Measurements from ENCODE around the gene GPR39.

Gene GPR39

DNA sequence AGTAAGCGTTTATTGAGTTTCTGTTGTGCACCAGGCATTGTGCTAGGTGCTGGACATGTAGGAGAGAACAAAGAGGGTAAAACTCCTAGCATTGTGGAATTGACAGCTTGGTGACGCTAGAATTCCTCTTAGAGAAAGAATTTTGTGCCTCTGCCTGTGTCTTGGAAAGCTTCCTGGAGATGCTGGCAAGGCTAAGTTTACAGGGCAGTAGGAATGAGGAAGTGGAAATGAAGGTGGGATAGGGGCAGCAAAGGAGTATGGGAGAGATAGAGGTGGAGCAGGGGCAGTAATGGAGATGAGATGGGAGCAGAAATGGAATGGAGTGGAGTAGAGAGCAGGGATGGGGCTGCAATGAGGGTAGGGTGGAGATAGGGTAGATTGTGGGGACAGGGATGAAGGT is 29.8 kb downstream of the GPR39 start:
- no peak overlapping the region for H3K27ac Mint-ChIP-seq
- peaks cover 3% of the 10 kb centered on the region for H3K9me3 Mint-ChIP-seq
- H3K4me3 Mint-ChIP-seq = no peak overlapping the region
- no peaks in the 10 kb centered on the region for H3K4me1 Mint-ChIP-seq
- no peaks in the 10 kb centered on the region for H3K27me3 Mint-ChIP-seq
- no peaks in the 10 kb centered on the region for H3K36me3 Mint-ChIP-seq (ENCODE audit: low read depth)
- no peak for ATAC-seq
- no peak for DNase-seq

DNA sequence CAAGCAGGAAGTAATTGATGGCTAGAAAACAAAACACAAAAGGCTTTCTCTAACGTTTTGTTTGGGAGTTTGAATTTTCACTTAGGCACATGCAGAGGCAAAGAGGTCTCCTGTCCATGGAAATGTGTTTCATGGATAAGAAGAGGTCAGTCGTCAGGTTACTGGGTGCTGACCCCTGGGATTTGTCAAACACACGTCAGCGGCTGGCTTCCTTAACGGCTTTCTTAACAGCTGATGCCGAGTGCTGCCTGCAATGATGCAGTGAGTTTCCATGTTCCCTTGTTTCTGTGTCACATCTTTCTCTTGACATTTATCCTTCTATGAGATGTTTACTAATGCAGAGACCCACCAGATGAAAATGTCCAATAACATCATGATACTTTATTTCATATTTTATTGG is 31.7 kb downstream of the GPR39 start:
- peaks cover 12% of the 10 kb centered on the region for H3K9me3 Mint-ChIP-seq
- H3K27me3 Mint-ChIP-seq = no peaks in the 10 kb centered on the region
- no peak for DNase-seq
- no peak overlapping the region for H3K27ac Mint-ChIP-seq
- H3K4me1 Mint-ChIP-seq = no peaks in the 10 kb centered on the region
- H3K36me3 Mint-ChIP-seq (ENCODE audit: low read depth) = no peaks in the 10 kb centered on the region
- no peak for ATAC-seq
- no peak overlapping the region for H3K4me3 Mint-ChIP-seq

DNA sequence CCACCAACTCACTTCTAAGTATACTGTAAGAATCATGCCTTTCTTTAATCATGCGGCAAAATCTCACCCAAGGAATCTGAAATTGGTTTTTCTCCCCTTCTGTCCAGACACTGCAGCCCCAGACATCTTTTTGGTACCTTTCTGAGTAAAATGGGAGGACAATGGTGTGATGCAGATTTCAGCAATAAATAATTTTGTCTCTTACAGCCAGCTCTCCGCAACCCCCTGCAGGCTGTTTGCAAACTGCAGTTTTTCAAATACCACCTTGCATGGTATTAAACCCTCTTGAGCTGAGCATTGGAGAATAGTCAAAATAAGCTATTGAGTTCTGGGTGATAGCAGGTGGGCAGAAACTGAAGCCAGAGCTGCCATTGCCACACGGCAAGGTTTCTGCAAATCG is 32.2 kb downstream of the GPR39 start:
- no peak for DNase-seq
- ATAC-seq = no peak
- no peak overlapping the region for H3K27ac Mint-ChIP-seq
- no peaks in the 10 kb centered on the region for H3K4me1 Mint-ChIP-seq
- H3K9me3 Mint-ChIP-seq = peaks cover 12% of the 10 kb centered on the region
- H3K4me3 Mint-ChIP-seq = no peak overlapping the region
- no peaks in the 10 kb centered on the region for H3K27me3 Mint-ChIP-seq
- H3K36me3 Mint-ChIP-seq (ENCODE audit: low read depth) = no peaks in the 10 kb centered on the region

DNA sequence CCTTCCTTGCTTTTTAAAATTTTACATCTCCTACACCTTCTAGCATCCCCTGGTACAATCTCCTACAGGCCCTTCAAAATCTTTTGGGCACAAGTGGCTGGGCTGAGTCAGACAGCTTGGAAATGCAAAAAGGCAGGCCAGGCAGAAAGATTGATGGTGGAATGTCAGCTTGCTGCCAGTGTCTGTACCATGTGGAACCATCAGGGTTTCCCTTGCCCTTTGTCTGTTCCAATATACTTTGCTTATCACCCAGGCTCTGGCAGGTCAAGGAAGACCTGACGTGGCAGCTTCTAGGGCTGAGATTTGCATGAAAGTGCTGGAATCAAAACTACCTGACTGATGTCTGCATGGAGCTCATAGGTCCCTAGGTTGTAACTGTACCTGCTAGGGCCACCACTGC is 33.3 kb downstream of the GPR39 start:
- ATAC-seq (no peak), DNase-seq (no peak)
- H3K4me3 Mint-ChIP-seq = no peak overlapping the region
- H3K27ac Mint-ChIP-seq = no peak overlapping the region
- peaks cover 12% of the 10 kb centered on the region for H3K9me3 Mint-ChIP-seq
- H3K27me3 Mint-ChIP-seq = no peaks in the 10 kb centered on the region
- no peaks in the 10 kb centered on the region for H3K4me1 Mint-ChIP-seq
- no peaks in the 10 kb centered on the region for H3K36me3 Mint-ChIP-seq (ENCODE audit: low read depth)

DNA sequence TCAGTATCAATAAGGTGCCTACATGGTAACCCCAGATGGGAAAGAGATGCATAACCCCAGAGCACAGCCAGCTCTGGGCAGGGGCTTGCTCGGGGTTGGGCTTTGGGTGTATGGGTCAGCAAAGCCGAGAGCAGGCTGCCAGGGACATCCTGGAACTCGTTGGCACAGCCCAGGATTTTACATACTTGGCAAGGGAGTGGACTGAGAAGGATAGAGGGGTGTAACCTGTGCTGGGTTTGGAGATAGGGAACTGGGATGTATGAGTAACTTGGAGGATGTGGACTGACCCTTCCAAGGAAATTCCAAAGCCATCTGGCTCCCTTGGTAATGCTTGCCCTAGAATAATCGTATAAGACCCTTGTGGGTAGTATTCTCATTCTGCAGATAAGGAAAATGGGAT is 44.2 kb downstream of the GPR39 start:
- no peak for DNase-seq
- no peak for ATAC-seq
- peaks cover 35% of the 10 kb centered on the region for H3K9me3 Mint-ChIP-seq
- H3K4me3 Mint-ChIP-seq = no peak overlapping the region
- H3K27me3 Mint-ChIP-seq = no peaks in the 10 kb centered on the region
- no peaks in the 10 kb centered on the region for H3K4me1 Mint-ChIP-seq
- H3K27ac Mint-ChIP-seq = no peak overlapping the region
- peaks cover 2% of the 10 kb centered on the region for H3K36me3 Mint-ChIP-seq (ENCODE audit: low read depth)

DNA sequence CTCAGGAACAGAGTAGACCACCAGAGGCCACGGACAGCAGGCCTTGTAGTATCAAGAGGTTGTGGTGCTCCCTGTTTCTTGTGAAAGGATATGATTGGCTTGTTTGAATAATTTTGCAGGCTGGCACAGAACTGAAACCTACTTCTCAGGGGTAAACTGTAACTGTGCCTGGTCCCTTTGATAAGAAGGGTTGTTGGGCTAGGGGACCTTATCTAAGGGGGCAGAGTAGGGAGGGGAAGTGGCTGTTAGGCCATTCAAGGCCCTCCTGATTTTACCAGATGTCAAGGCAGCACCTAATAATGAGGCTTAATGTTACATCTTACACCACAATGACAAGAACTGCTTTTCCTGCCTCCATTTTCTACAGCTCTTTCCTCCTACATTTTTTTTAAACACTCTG is 45.6 kb downstream of the GPR39 start:
- ATAC-seq (no peak), DNase-seq (no peak)
- Mint-ChIP-seq H3K27ac (no peak overlapping the region), H3K4me1 (no peaks in the 10 kb centered on the region), H3K9me3 (peaks cover 33% of the 10 kb centered on the region), H3K27me3 (no peaks in the 10 kb centered on the region), H3K4me3 (no peak overlapping the region), H3K36me3 (ENCODE audit: low read depth) (peaks cover 2% of the 10 kb centered on the region)

DNA sequence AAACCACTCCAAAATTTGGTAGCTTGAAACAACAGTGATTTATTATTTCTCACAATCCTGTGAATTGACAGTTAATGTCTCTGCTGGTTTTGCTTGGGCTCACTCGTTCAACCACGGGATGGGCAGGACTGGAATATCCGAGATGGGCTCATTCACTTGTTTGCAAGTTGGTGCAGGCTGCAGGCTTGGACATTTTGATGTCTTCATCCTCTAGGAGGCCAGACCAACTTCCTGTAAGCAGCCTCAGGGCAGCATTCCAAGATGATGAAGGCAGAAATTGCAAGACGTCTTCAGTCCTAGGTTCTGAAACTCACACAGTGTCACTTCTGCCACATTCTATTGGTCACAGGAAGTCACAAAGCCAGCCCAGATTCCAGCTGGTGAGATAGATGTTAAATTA is 47.1 kb downstream of the GPR39 start:
- Mint-ChIP-seq H3K9me3 (peaks cover 29% of the 10 kb centered on the region), H3K27ac (no peak overlapping the region), H3K4me3 (no peak overlapping the region), H3K27me3 (no peaks in the 10 kb centered on the region), H3K4me1 (no peaks in the 10 kb centered on the region), H3K36me3 (ENCODE audit: low read depth) (peaks cover 2% of the 10 kb centered on the region)
- ATAC-seq (no peak), DNase-seq (no peak)

DNA sequence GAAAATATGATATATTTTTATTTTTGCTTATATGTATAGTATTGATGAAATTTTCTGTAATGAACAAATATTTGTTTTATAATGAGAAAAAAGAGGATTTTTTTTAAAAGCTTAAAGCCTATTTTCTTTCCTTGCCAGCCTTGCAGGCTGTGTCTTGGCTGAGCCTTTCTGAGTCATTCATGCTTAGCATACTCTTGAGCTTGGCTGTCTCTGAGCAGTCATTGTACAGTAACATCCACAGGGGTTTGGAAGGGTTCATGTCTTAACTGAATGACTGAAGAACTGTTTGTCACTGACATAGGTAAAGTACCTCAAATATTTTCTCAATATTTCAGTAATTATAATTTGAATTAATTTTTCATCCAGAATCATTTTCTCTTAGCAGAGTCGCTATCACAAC is 49.3 kb downstream of the GPR39 start:
- H3K4me1 Mint-ChIP-seq = no peaks in the 10 kb centered on the region
- H3K27ac Mint-ChIP-seq = no peak overlapping the region
- ATAC-seq (no peak), DNase-seq (no peak)
- no peaks in the 10 kb centered on the region for H3K27me3 Mint-ChIP-seq
- no peak overlapping the region for H3K4me3 Mint-ChIP-seq
- H3K36me3 Mint-ChIP-seq (ENCODE audit: low read depth) = peaks cover 2% of the 10 kb centered on the region
- H3K9me3 Mint-ChIP-seq = peaks cover 26% of the 10 kb centered on the region

DNA sequence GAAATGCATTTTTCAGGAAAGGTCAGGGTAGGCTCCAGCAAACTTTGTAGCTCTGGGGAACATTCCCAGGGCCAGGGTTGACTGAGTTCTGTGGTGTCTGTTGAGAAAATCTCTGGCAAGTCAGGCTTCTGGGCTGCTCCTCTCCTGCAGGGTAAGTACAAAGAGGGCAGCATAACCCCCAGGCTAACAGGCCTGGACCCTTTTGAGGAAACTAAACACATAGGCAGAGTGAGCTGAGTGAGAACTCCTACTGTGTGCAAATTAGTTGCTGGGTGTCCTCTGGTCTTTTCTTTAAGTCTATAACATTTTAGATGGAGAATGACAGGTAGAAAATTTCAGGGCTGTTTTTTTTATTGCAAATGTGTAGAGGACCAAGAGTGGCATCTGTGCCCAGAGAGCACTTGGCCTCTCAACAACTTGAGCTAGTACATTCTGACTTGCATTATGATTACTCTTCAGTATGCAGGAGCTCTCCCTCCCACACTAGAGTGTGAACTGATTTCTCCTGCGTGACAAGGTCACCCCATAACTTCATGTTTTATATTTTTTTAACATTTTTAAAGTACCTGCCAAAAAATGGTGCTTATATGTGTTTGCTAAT is 49.9 kb downstream of the GPR39 start:
- H3K4me3 Mint-ChIP-seq = no peak overlapping the region
- H3K27me3 Mint-ChIP-seq = no peaks in the 10 kb centered on the region
- H3K36me3 Mint-ChIP-seq (ENCODE audit: low read depth) = peaks cover 2% of the 10 kb centered on the region
- H3K27ac Mint-ChIP-seq = no peak overlapping the region
- H3K9me3 Mint-ChIP-seq = peaks cover 28% of the 10 kb centered on the region
- DNase-seq (no peak), ATAC-seq (no peak)
- H3K4me1 Mint-ChIP-seq = no peaks in the 10 kb centered on the region

DNA sequence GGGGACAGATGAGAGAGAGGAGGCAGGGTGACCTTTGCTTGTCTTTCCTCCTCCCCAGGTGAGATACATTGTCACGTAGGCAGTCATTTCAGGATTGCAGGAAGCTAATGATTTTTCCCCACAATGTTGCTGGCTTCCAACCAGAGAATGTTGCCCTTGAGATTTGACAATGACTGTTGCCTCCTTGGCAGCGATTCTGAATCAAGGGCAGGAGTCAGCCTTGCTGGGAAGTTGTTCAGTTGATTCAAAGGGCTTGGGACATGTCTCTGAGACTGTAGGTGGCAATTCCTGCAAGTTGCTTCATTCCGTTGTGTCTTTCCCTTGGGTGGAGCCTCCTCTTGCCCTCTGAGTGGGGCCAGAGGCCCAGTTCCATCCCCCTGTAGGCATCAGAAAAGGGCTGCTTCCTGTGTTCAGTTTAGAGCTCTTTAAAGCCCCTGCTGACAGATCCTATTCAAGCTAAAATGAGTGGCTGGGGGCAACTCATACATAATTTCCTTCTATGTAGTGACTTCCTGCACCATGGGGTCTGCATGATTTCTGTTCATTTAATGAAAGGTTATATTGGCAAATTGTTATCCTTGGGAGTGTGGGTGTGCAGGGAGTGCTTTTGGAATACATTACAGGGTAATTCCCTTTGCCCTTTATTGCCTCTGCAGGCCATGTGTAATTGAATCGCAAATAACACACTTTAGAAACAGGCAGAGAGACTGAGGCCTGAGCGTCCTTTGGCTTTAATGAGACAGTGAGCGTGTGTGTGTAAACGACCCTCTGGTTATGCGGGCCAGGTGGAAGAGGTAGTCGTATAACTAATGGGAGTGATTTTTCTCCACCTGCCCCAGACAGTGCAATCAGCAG is 52.4 kb downstream of the GPR39 start:
- no peak overlapping the region for H3K27ac Mint-ChIP-seq
- ATAC-seq = no peak
- H3K4me1 Mint-ChIP-seq = no peaks in the 10 kb centered on the region
- DNase-seq = no peak
- H3K4me3 Mint-ChIP-seq = no peak overlapping the region
- no peaks in the 10 kb centered on the region for H3K27me3 Mint-ChIP-seq
- H3K36me3 Mint-ChIP-seq (ENCODE audit: low read depth) = peaks cover 2% of the 10 kb centered on the region
- H3K9me3 Mint-ChIP-seq = peaks cover 22% of the 10 kb centered on the region

DNA sequence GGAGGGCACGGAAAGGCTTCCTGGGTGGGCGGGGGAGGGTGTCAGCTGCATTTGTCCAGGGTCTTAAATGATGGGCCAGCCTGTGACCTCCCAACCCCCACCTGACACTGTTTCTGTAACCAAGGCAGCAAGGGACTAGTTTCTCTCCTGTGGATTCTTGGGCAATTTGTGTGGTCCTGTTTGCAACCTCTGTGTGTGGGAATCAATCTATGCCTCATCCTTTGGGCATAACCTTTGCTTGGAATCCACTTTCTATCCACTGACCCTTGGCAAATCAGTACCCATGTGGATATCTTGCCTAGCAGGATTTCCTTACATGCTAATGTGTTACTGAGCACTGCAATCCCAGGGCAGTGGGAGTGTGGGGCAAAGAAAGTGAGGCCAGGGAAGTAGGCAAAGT is 54.1 kb downstream of the GPR39 start:
- no peaks in the 10 kb centered on the region for H3K36me3 Mint-ChIP-seq (ENCODE audit: low read depth)
- no peaks in the 10 kb centered on the region for H3K27me3 Mint-ChIP-seq
- no peak overlapping the region for H3K4me3 Mint-ChIP-seq
- ATAC-seq (no peak), DNase-seq (no peak)
- H3K9me3 Mint-ChIP-seq = peaks cover 20% of the 10 kb centered on the region
- no peaks in the 10 kb centered on the region for H3K4me1 Mint-ChIP-seq
- H3K27ac Mint-ChIP-seq = no peak overlapping the region

DNA sequence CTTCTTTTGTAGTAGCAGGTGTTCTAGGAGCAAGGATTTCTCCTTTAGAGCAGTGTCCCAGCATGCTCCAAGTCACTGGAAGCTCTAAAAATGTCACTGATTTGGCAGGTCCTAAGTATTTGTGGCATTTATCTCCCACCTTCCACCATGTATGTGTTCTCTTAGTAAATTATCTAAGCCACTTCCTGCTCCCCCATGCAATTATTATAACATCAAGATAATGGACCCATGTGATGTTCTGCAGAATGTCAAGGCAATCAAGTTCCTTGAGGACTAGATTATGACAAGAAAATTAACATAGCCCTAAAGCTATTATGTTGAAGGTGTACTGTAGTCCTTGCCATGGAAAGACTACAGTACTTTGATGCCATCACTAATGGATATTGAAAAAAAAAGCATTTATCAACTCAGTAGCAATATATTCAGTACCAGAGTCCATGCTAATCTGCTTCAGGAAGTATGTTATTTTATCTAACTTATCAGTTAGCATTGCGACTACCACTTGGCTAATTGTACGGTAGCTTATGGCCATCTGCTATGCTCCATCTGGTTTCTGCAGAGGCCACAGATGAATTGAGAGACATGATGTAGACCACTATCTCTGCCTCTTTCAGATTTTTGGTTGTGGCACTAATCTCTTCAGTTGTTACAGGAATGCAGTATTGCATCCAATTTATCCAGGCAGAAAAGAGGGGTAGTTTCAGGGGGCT is 56.7 kb downstream of the GPR39 start:
- no peaks in the 10 kb centered on the region for H3K4me1 Mint-ChIP-seq
- H3K27ac Mint-ChIP-seq = no peak overlapping the region
- DNase-seq = no peak
- H3K4me3 Mint-ChIP-seq = no peak overlapping the region
- no peaks in the 10 kb centered on the region for H3K36me3 Mint-ChIP-seq (ENCODE audit: low read depth)
- peaks cover 17% of the 10 kb centered on the region for H3K9me3 Mint-ChIP-seq
- no peak for ATAC-seq
- H3K27me3 Mint-ChIP-seq = no peaks in the 10 kb centered on the region

DNA sequence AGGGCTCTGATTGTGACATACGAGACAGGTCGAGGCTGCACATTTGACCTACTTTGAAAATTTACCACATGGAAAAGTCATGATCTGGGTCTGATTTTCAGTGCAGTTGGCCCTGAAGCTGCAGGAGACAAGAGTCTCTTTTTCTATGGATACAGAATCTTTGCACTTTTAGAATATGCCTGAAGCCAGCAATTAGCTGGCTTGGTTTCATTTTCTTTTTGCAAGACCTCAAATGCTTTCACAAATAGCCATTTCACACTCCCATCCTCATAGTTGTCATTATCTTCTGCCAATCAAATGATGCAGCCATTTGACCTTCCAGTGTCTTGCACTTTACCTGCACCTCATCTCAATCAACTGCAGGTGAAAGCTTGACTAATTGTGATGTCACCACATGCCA is 59.0 kb downstream of the GPR39 start:
- H3K4me3 Mint-ChIP-seq = no peak overlapping the region
- H3K4me1 Mint-ChIP-seq = no peaks in the 10 kb centered on the region
- H3K27ac Mint-ChIP-seq = no peak overlapping the region
- no peaks in the 10 kb centered on the region for H3K27me3 Mint-ChIP-seq
- peaks cover 22% of the 10 kb centered on the region for H3K9me3 Mint-ChIP-seq
- no peaks in the 10 kb centered on the region for H3K36me3 Mint-ChIP-seq (ENCODE audit: low read depth)
- DNase-seq = no peak
- no peak for ATAC-seq

DNA sequence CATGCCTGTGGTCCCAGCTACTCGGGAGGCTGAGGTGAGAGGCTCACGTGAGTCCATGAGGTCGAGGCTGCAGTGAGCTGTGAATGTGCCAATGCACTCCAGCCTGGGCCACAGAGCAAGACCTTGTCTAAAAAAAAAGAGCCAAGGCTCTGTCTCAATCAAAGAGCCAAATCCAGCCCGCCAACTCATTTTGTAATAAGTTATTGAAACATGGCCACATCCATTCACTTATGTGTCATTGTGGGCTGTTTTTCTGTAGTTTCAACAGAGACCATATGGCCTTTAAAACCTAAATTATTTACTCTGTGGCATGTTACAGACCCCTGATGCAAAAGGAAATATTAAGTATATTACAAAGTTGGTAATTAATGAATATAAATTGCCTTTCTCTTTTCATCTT is 60.8 kb downstream of the GPR39 start:
- H3K4me3 Mint-ChIP-seq = no peak overlapping the region
- H3K4me1 Mint-ChIP-seq = no peaks in the 10 kb centered on the region
- DNase-seq (no peak), ATAC-seq (no peak)
- no peaks in the 10 kb centered on the region for H3K36me3 Mint-ChIP-seq (ENCODE audit: low read depth)
- H3K9me3 Mint-ChIP-seq = peaks cover 19% of the 10 kb centered on the region
- no peaks in the 10 kb centered on the region for H3K27me3 Mint-ChIP-seq
- H3K27ac Mint-ChIP-seq = no peak overlapping the region

DNA sequence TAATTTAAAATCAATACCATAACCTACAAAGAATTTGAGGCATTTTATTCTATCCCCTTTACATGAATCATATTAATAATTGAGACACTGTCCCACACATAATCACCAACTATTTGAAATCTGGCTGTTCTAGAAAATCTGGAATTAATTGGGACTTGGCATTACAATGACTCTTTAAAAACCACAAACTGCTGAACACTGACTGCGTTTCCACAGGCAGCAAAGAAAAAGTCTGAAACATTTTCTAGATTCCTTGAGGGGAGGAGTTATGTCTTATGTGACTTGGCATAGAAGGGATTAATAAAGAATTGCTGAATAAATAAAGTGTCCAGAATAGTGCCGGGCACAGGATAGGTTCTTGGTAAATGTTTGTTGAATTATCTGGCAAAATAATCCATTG is 61.4 kb downstream of the GPR39 start:
- no peaks in the 10 kb centered on the region for H3K27me3 Mint-ChIP-seq
- H3K36me3 Mint-ChIP-seq (ENCODE audit: low read depth) = no peaks in the 10 kb centered on the region
- H3K4me1 Mint-ChIP-seq = no peaks in the 10 kb centered on the region
- H3K9me3 Mint-ChIP-seq = peaks cover 19% of the 10 kb centered on the region
- ATAC-seq (no peak), DNase-seq (no peak)
- H3K27ac Mint-ChIP-seq = no peak overlapping the region
- no peak overlapping the region for H3K4me3 Mint-ChIP-seq

All from activated naive CD8-positive, alpha-beta T cell treated with anti-CD3 and anti-CD28 coated beads, Interleukin-2, amount 50 U/mL, for 24 hours (primary cell).